Epithelial cell of esophagus (primary cell): ENCODE measurements around the gene NAB1.

ENCODE experiments used
- DNase-seq: peaks from one replicate; pipeline ENCODE4 v3.0.0; 2010; ENCODE audit warnings: low read depth
- H3K4me3 ChIP-seq: 2 replicates; pipeline ENCODE4 v1.5.1; 2011; ENCODE audit warnings: mild to moderate bottlenecking, low read length, control low read depth
- CTCF ChIP-seq: IDR thresholded peaks from 2 replicates; pipeline ENCODE4 v1.5.1; 2011; ENCODE audit warnings: low read depth, mild to moderate bottlenecking, low read length, control low read depth, inconsistent platforms; ENCODE audit not compliant: insufficient read depth; ENCODE audit errors: missing control alignments

Gene NAB1

GRCh38 chr2:190717306-190717705 lies 68.4 kb downstream of the NAB1 start:
- H3K4me3 ChIP-seq, result no peak overlapping the region
- TF ChIP-seq CTCF, result no peak
- DNase-seq, result no peak

- H3K4me3 ChIP-seq, result no peak overlapping the region
- TF ChIP-seq CTCF, result no peak
- DNase-seq, result no peak
Observed at GRCh38 chr2:190717764-190718651, 69.1 kb downstream of the NAB1 start.

GRCh38 chr2:190718652-190719526 lies 70.0 kb downstream of the NAB1 start:
- no peak for TF ChIP-seq CTCF
- peak; percentile 96 for DNase-seq
- H3K4me3 ChIP-seq, result no peak overlapping the region

- DNase-seq, result no peak
- TF ChIP-seq CTCF, result no peak
Observed at GRCh38 chr2:190720276-190720675, 71.4 kb downstream of the NAB1 start.

GRCh38 chr2:190720691-190721090 lies 71.8 kb downstream of the NAB1 start:
- no peak for TF ChIP-seq CTCF
- H3K4me3 ChIP-seq, result no peak overlapping the region
- no peak for DNase-seq

More at GRCh38 chr2:190720276-190720675, 71.4 kb downstream of the NAB1 start:
- no peak overlapping the region for H3K4me3 ChIP-seq

GRCh38 chr2:190722061-190722759 lies 73.3 kb downstream of the NAB1 start:
- DNase-seq, result peak; percentile 53
- no peak overlapping the region for H3K4me3 ChIP-seq
- no peak for TF ChIP-seq CTCF
